ENCODE measurements around the gene VPS54.

The VPS54 gene

GRCh38 chr2:64036034-64036705, 16.9 kb upstream of the VPS54 start:
- H3K27ac ChIP-seq = no peak overlapping the region
- TF ChIP-seq ZFX (IDR thresholded peaks at IDR 0.05; ENCODE audit: borderline replicate concordance) (no peak), CTCF (IDR thresholded peaks at IDR 0.05) (no peak)

DNA sequence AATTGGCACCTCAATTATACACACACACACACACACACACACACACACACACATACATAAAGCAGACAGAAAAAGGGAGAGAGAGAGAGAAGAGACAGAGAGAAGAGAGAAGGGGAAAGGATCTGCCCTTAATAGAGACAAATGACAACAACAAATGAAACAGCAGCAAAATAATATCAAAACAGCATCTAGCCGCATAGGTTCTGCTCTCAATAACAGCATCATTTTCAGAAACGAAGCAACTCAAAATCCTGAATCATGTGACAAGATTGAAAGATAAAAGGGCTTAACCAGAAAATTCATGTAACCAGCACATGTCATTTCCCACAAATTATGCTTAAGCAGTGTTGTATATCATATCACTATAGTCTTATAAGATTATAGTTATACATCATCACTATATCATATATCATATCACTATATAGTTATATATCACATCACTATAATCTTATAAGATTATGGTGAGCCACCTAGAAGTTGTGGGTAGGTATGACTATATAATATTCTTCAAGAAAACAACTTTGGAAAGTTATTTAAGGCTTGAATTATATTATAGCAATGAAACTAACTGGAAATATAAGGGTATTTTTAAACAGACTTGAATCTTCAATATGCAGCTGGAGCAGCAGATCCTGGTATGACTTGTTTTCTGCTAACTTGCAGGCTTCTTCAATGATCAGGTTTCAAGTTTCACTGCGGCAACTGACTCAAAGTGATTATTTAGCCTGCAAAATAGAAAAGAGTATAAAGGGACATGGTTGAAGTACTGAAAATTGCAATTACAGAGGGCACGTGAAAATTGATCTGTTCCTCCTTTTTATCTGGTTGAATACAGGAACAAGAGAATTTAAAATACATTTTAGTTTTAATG, 16.1 kb upstream of the VPS54 start:
- no peak overlapping the region for H3K27ac ChIP-seq
- no peak for TF ChIP-seq ZFX (IDR thresholded peaks at IDR 0.05; ENCODE audit: borderline replicate concordance)
- no peak for TF ChIP-seq CTCF (IDR thresholded peaks at IDR 0.05)

DNA sequence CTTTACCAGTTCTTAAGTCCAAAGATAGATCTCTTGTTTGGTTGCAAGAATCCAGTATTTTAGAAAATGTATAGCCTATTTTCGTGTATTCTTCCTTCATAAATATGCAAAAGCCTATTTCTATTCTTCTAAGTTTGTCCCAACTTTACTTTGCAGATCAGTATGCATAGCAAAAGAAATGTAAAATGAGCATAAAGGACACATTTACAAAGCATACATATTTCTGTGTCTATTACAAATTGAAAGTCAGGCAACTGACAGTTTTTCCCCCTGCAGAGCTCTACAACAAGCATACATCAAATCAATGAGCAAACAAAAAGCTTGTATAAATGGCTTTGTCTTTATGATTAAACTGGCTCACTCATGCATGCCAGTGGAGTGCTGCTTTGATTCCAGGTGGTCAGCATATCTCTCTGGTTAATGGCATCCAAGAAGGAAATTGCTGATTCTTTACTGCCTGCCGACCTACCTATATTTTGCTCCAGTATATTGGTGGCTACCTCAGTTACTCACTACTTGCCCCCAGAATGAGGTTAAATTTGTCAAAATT, 10.0 kb upstream of the VPS54 start:
- no peak for TF ChIP-seq ZFX (IDR thresholded peaks at IDR 0.05; ENCODE audit: borderline replicate concordance)
- no peak for TF ChIP-seq CTCF (IDR thresholded peaks at IDR 0.05)
- no peak overlapping the region for H3K27ac ChIP-seq

DNA sequence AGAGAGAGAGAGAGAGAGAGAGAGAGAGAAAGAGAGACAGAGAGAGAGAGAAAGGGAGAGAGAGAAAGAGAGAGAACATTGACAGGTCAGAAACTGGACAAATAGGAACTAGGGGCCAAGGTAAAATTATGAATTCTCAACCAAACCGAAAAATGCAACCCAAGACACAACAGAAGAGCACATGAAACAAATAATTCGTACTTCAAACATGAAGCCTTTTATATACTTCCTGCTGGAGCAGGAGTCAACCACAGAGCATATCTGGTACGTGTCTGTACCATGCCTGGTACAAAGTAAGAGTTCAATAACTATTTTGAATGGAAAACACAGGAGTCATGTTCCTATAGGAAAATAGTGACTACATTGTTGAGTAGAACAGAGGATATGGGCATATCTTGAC, 6.5 kb upstream of the VPS54 start:
- TF ChIP-seq ZFX (IDR thresholded peaks at IDR 0.05; ENCODE audit: borderline replicate concordance) = no peak
- no peak for TF ChIP-seq CTCF (IDR thresholded peaks at IDR 0.05)
- no peak overlapping the region for H3K27ac ChIP-seq

DNA sequence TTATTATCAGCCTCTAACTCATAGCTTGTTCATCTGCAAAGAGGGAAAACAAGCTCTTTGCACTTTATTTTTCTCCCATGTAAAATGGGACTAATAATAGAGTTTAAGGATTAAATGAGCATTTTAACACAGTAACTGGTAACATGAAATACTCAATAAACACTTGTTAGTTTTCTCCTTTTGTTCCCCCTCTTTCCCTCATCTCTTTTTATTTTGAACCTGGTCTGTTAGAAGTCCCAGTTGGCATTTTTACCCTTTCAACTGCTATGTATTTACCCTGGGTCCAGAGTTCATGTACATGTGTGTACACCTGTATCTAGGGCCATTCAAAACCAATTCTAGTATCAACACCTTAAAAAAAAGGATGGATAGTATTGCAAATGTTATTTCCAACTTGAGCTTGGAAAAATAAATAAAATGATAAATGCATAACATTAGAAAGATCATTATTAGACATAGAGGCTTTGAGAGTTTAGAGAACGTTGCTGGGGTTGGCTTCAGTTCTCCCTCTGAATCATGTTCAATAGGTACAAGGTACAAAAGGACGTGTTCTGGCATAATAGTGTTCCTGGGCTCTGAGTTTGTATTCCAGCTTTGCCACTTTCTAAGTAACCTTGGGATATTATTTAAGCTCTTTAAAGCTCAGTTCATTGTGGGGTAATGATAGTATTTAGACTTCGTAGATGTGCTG, 5.2 kb upstream of the VPS54 start:
- no peak overlapping the region for H3K27ac ChIP-seq
- TF ChIP-seq ZFX (IDR thresholded peaks at IDR 0.05; ENCODE audit: borderline replicate concordance) = no peak
- no peak for TF ChIP-seq CTCF (IDR thresholded peaks at IDR 0.05)

DNA sequence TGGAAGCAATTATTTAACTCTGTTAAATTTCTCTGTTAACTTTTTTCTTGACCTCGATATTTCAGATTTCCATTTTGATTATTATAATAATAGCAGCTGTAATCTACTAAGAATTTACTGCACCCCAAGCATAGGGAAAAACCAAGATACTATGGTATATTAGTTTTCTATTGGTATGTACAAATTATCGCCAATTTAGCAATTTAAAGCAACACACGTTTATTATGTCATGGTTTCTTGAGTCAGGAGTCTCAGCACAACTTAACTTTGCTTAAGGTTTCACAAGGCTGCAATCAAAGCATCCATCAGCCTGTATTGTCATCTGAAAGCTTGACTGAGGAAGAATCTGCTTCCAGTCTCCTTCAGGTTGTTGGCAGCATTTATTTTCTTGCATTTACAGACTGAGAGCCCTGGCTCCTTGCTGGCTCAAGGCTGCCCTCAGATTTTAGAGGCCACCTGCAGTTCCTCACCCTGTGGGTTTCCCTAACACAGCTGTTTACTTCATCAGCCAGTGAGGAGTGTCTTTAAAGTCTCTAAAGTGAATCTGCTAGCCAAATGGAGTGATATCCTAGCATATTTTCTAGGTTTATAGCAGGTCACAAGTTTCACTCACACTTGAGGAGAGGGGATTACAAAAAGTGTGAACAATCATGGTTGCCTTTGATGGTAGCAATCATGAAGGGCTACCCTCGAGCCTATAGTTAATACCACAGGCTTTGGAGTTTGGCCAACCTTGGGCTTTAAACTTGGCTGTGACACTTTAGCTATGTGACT, 4.4 kb upstream of the VPS54 start:
- H3K27ac ChIP-seq = no peak overlapping the region
- TF ChIP-seq CTCF (IDR thresholded peaks at IDR 0.05) (no peak), ZFX (IDR thresholded peaks at IDR 0.05; ENCODE audit: borderline replicate concordance) (no peak)
